Ascending aorta (tissue), 2 donors: ENCODE results near the gene IGSF3. TPM values are rescaled to one million over a fixed set of nuclear protein-coding genes. Genes with fewer than 3 reads are reported as not detected.
"Not testable (repeated sequence)": the region's sequence is repeated elsewhere in the genome, so short reads cannot be mapped to it uniquely, and the experiment has no call there.

Experiments used
- DNase-seq, 2 donors: peaks; one replicate each; pipeline ENCODE4 v3.0.0-alpha.2; 2019; ENCODE audit warnings: low spot score in 2 of 2
- H3K27ac ChIP-seq, 2 donors: fragments of 200-600 bp; sonication (generic); one replicate each; pipeline ENCODE4 v1.5.1; 2016 to 2017; ENCODE audit warnings: mild to moderate bottlenecking in 1 of 2
- H3K27me3 ChIP-seq: fragments of 200-600 bp; sonication (generic); one replicate; pipeline ENCODE4 v1.5.1; 2017
- H3K36me3 ChIP-seq, 2 donors: fragments of 200-600 bp; sonication (generic); one replicate each; pipeline ENCODE4 v1.5.1; 2016
- H3K4me1 ChIP-seq, 2 donors: fragments of 200-600 bp; sonication (generic); one replicate each; pipeline ENCODE4 v1.5.1; 2016 to 2017; ENCODE audit warnings: mild to moderate bottlenecking in 1 of 2
- H3K4me3 ChIP-seq, 2 donors: fragments of 200-600 bp; sonication (generic); one replicate each; pipeline ENCODE4 v1.5.1; 2016 to 2017; ENCODE audit warnings: mild to moderate bottlenecking in 1 of 2
- H3K9me3 ChIP-seq, 2 donors: fragments of 200-600 bp; sonication (generic); one replicate each; pipeline ENCODE4 v1.5.1; 2016
- intact Hi-C: fragments of 100-400 bp; cut with DNase I; formaldehyde crosslinking; loops from one replicate; pipeline ENCODE4 v1.15.1; 2023
- total RNA-seq: library from RNA; depleted of rRNA; stranded (reverse); fragments of >200 nt; gene quantifications from one replicate; pipeline ENCODE4 v1.1.0, GENCODE V29; 2016
- TF ChIP-seq, protein P1 (sequence below), 3 experiments: fragments of 200-600 bp in 2 of 3; fragments of 450-650 bp in 1 of 3; sonication (generic) in 2 of 3; IDR thresholded peaks; one replicate each; pipeline ENCODE4 v1.5.1; 2016 to 2019; ENCODE audit warnings: antibody characterized with exemption in 3 of 3, mild to moderate bottlenecking in 1 of 3, moderate library complexity in 1 of 3

The IGSF3 gene
- total RNA-seq, 1 donor from 2014 or later = 0.64 TPM

DNA sequence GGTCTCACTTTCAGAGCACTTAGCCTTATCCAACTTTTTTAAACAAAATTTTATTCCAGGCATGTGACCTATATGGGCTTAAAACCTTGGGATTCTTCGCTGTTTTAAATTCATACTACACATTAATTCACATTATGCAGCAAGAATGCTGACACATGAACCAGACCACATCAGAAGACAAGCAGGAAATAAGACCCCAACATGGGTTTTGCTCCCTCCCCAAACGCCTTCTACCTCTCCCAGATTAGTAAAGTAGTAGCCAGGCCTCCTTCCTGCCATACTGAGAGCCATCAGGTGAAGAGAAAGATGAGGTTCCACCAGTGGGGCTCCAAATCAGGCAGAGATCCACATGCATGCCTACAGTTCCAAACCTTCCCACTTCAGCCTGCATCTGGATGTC lies 3.7 kb downstream of the IGSF3 start:
- intact Hi-C loops = no loop called here
- Histone ChIP-seq H3K9me3 (no peaks in the 10 kb centered on the region), H3K27me3 (no peaks in the 10 kb centered on the region), H3K36me3 (no peaks in the 10 kb centered on the region), H3K4me1 (peaks cover 0 to 5% of the 10 kb centered on the region in 2 donors), H3K27ac (no peak overlapping the region), H3K4me3 (no peak overlapping the region)
- TF ChIP-seq, protein P1, sequence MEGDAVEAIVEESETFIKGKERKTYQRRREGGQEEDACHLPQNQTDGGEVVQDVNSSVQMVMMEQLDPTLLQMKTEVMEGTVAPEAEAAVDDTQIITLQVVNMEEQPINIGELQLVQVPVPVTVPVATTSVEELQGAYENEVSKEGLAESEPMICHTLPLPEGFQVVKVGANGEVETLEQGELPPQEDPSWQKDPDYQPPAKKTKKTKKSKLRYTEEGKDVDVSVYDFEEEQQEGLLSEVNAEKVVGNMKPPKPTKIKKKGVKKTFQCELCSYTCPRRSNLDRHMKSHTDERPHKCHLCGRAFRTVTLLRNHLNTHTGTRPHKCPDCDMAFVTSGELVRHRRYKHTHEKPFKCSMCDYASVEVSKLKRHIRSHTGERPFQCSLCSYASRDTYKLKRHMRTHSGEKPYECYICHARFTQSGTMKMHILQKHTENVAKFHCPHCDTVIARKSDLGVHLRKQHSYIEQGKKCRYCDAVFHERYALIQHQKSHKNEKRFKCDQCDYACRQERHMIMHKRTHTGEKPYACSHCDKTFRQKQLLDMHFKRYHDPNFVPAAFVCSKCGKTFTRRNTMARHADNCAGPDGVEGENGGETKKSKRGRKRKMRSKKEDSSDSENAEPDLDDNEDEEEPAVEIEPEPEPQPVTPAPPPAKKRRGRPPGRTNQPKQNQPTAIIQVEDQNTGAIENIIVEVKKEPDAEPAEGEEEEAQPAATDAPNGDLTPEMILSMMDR (IDR thresholded peaks at IDR 0.05) = no peak
- no peak for DNase-seq

DNA sequence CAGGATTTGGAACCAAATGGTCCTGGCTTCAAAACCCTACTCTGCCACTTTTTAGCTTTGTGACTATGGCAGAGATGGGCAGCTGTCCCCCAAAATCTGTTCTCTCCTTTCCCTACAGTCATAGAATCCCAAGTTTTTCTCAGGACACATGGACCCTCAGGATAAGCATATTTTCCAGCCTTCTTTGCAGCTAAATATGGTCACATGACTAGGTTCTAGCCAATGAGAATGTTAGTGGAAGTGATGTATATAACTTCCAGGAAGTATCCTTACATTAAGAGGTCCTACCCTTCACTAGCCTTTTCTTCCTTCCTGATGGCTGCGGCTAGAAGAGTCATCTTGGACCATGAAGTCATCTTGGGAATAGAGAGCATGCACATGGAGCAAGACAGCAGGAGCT lies 5.9 kb downstream of the IGSF3 start:
- intact Hi-C loops = no loop called here
- Histone ChIP-seq H3K36me3 (no peaks in the 10 kb centered on the region), H3K27me3 (no peaks in the 10 kb centered on the region), H3K4me3 (no peak overlapping the region), H3K4me1 (peaks cover 0 to 1% of the 10 kb centered on the region in 2 donors), H3K9me3 (no peaks in the 10 kb centered on the region), H3K27ac (no peak overlapping the region)
- DNase-seq = no peak
- TF ChIP-seq, protein P1 (IDR thresholded peaks at IDR 0.05) = no peak

DNA sequence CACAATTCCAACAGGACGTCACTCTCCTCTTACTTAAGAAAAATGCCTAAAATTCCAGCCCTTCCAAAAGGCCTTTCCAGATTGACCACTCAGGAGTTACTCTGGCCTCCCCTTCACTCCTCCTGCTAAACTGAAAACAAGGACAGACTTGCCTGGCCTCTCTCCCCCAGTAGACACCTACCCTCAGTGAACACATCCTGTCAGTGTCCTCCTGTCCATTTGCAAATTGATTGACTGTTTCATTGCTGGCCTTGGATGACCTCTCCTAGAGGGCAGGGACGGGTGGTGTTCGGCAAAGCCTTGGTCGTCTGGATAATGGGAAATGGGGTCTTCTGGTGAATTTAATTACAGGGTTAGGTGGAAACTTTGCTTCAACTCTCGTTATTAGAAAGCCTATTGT lies 8.9 kb downstream of the IGSF3 start:
- H3K27me3 ChIP-seq, H3K4me3 ChIP-seq, DNase-seq, H3K4me1 ChIP-seq, intact Hi-C loops, H3K9me3 ChIP-seq, H3K27ac ChIP-seq, H3K36me3 ChIP-seq: not testable (repeated sequence)

DNA sequence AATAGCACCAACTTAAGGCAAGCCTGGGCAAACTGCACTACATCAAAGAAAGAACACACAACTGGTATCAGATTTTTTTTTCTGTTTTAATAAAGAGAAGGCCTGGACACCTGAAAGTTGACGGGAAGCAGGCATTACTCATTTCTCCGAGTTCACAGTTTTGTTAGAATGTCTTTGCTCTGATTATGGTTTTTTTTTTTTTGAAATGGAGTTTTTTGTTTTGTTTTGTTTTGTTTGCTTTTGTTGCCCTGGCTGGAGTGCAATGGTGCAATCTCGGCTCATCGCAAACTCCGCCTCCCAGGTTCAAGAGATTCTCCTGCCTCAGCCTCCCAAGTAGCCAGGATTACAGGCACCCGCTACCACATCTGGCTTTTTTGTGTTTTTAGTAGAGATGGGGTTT lies 9.7 kb downstream of the IGSF3 start:
- H3K4me3 ChIP-seq, H3K9me3 ChIP-seq, DNase-seq, H3K36me3 ChIP-seq, intact Hi-C loops, H3K4me1 ChIP-seq, H3K27ac ChIP-seq, H3K27me3 ChIP-seq: not testable (repeated sequence)

DNA sequence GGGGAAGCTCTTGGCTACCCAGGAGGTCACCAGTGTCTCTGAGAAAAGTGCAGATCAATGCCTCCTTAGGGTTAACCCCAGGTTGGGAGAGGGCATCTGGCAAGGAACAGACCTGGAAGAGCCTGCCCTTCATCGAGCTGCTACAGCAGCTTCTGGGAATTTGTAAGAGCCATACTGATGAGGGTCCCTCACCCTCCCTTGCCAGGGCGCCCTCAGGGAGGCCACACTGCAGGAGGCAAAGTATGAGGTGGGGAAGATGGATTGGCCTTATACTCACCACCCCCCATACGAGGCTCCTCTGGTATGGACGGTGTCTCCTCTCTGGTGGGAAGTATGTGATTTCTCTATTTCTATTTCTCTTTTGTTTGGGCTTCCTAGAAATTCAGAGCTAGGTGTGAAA lies 13.2 kb downstream of the IGSF3 start:
- no peak for DNase-seq
- Histone ChIP-seq H3K36me3 (no peaks in the 10 kb centered on the region), H3K27me3 (no peaks in the 10 kb centered on the region), H3K4me3 (no peak overlapping the region), H3K27ac (no peak overlapping the region), H3K9me3 (no peaks in the 10 kb centered on the region), H3K4me1 (no peaks in the 10 kb centered on the region)
- intact Hi-C loops = no loop called here
- TF ChIP-seq, protein P1 (IDR thresholded peaks at IDR 0.05) = no peak

DNA sequence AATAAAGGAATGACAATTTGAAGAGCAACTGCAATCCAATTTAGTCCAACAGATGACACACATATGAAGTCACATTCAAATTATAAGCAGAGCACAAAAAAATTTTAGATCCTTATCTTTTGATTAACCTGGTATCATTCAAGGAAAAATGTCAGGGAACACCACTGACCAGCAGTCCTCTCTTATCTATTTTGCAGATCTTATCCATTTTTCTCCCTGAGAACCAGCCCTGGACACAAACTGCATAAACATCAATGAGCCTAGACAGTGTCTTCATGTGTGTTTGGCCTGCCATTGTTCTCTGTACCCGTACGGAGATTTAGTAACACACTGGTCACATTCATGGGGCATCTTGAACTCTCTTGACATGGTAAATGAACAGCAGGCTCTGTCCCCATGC lies 14.9 kb downstream of the IGSF3 start:
- intact Hi-C loops, H3K27me3 ChIP-seq, H3K4me1 ChIP-seq, DNase-seq, H3K36me3 ChIP-seq, H3K9me3 ChIP-seq, H3K27ac ChIP-seq, H3K4me3 ChIP-seq: not testable (repeated sequence)

DNA sequence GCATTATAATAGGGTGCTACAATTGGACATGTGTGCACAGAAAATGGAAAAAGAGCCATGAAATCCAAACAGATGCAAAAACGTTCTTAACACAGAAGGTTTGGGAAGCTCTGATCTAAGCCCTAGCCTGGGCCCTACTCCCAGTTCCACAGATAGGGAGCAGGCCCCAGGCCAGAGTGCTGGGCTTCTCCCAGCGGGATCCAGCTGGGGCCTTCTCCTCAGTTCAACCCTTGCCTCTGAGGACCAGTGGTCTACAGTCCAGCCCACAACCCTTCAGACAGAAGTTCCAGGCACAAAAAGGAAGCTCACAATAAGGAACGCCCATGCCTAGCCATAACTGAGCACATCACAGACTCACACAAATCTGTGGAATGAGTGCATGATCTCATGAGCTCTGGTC lies 16.8 kb downstream of the IGSF3 start:
- H3K4me3 ChIP-seq, DNase-seq, H3K27me3 ChIP-seq, H3K9me3 ChIP-seq, H3K36me3 ChIP-seq, H3K4me1 ChIP-seq, H3K27ac ChIP-seq, intact Hi-C loops: not testable (repeated sequence)

DNA sequence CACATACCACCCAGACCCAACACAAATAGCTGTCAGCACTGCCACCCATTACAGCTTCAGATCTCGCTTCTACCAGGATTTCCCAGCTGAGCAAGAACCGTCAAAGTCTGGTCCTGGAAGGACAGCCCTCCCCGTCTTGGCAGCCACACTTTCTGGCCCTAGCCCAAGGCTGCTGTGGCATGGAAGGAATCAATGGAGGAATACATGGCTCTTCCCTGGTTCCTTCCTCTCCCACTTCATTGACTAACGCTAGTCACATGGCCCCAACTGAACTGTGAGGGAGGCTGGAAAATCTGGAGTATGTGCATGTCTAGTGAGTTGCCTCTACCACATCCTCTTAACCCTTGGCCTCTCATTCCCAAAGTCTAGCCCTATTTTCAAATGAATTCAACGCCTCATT lies 18.5 kb downstream of the IGSF3 start:
- H3K36me3 ChIP-seq, H3K9me3 ChIP-seq, H3K4me3 ChIP-seq, H3K27me3 ChIP-seq, H3K4me1 ChIP-seq, intact Hi-C loops, H3K27ac ChIP-seq, DNase-seq: not testable (repeated sequence)

DNA sequence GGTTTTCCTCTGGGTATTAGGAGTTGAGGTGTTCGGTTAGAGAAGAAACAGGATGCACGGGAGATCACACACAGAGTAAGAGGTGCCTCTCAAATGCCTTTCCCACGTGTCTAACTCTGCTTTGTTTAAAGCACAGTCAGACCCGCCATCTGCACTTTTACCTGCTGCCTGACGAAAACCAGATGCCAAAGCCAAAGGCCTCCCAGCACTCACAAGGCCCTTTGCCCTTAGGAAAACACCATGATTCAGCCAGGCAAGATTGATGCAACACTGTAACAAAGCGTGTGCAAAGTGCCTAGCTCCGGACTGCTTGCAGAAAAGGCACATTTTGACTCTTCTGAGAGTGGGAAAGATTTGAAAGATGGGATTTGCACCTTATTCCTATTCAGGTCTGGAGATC lies 19.2 kb downstream of the IGSF3 start:
- H3K4me3 ChIP-seq, H3K27ac ChIP-seq, H3K9me3 ChIP-seq, H3K27me3 ChIP-seq, intact Hi-C loops, H3K36me3 ChIP-seq, DNase-seq, H3K4me1 ChIP-seq: not testable (repeated sequence)

DNA sequence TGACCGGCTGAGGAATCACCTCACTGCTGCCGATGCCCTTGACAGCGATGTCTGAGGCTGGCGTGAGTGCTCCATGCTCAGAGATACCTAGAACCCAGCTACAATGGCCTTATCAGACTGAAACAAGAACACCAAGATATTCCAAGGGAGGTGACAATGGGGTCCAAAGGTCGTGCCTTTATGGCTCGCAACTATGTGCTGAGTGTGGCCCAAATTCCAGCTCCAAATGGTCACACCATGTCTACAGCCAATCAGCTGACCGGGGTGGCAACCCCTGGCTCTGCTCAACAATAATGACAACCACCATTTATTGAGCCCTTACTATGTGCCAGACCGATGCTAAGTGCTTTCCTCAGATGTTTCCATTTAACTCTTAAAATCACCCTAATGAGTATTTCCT lies 20.3 kb downstream of the IGSF3 start:
- H3K27me3 ChIP-seq, H3K36me3 ChIP-seq, H3K4me1 ChIP-seq, DNase-seq, H3K4me3 ChIP-seq, H3K27ac ChIP-seq, H3K9me3 ChIP-seq, intact Hi-C loops: not testable (repeated sequence)

DNA sequence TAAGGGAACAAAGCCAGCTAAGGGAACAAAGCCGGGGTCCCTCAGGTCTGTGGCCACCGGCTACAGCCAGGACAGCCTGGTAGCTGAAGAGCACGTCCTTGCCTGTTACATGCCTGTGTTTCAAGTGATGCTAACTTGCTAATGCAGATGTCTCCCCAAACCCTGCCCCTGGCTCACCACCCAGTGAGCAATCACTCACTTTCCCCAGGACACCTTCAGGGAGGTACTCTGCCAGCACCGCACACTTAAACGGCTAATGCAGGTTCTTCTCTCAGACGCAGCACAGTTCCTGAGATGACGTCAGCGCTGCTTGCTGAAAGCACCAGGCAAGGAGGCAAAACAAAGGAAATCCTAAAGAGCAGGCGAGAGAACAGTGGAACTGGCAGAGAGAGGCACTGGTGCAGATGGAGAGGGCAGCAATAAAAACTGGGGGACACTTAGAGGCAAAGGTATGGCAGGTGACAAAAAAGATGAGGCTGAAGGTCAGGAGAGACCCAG lies 20.8 kb downstream of the IGSF3 start:
- H3K9me3 ChIP-seq, DNase-seq, H3K36me3 ChIP-seq, intact Hi-C loops, H3K4me1 ChIP-seq, H3K27me3 ChIP-seq, H3K27ac ChIP-seq: not testable (repeated sequence)
- H3K4me3 ChIP-seq = peak overlapping the region in 1 of 2 donors; percentile 32
